ENCODE data around the gene SOX6.

DNA sequence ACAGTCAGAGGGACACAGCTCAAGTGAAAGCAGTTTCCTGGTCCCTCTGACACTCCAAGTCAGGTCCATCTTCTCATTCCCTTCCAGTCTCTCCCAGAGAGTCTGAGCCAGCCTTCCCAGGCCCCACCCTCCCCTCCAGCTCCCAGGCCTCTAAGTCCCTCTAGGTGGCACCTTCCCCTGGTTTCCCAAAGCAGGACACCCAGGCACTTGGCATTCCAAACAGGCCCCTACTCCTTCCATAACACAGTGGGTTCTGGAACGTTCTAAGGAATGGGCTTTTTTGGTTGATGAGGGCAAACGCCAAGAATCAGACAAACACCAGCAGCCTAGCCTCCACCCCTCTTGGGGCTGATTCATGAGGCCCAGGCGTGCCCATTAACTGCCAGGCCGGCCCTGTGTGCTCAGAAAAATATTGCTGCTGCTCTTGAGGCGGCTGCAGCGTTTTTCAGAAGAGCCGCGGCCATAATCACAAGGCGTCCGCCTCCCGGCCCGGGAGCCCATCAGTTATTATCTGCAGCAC, 418.7 kb downstream of the SOX6 start:
- TF ChIP-seq, protein P1, sequence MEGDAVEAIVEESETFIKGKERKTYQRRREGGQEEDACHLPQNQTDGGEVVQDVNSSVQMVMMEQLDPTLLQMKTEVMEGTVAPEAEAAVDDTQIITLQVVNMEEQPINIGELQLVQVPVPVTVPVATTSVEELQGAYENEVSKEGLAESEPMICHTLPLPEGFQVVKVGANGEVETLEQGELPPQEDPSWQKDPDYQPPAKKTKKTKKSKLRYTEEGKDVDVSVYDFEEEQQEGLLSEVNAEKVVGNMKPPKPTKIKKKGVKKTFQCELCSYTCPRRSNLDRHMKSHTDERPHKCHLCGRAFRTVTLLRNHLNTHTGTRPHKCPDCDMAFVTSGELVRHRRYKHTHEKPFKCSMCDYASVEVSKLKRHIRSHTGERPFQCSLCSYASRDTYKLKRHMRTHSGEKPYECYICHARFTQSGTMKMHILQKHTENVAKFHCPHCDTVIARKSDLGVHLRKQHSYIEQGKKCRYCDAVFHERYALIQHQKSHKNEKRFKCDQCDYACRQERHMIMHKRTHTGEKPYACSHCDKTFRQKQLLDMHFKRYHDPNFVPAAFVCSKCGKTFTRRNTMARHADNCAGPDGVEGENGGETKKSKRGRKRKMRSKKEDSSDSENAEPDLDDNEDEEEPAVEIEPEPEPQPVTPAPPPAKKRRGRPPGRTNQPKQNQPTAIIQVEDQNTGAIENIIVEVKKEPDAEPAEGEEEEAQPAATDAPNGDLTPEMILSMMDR (IDR thresholded peaks at IDR 0.05), result no peak
- TF ChIP-seq, protein P2, sequence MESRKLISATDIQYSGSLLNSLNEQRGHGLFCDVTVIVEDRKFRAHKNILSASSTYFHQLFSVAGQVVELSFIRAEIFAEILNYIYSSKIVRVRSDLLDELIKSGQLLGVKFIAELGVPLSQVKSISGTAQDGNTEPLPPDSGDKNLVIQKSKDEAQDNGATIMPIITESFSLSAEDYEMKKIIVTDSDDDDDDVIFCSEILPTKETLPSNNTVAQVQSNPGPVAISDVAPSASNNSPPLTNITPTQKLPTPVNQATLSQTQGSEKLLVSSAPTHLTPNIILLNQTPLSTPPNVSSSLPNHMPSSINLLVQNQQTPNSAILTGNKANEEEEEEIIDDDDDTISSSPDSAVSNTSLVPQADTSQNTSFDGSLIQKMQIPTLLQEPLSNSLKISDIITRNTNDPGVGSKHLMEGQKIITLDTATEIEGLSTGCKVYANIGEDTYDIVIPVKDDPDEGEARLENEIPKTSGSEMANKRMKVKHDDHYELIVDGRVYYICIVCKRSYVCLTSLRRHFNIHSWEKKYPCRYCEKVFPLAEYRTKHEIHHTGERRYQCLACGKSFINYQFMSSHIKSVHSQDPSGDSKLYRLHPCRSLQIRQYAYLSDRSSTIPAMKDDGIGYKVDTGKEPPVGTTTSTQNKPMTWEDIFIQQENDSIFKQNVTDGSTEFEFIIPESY (IDR thresholded peaks at IDR 0.05; ENCODE audit: borderline replicate concordance, low read depth), result no peak
- TF ChIP-seq YY1 (IDR thresholded peaks at IDR 0.05; ENCODE audit: low read depth) (no peak), FOXJ3 (CRISPR knock-in tag; IDR thresholded peaks at IDR 0.05) (no peak), RCOR1 (IDR thresholded peaks at IDR 0.05; ENCODE audit: low read length) (no peak), POLR2AphosphoS5 (IDR thresholded peaks at IDR 0.05; ENCODE audit: low read depth, low read length) (no peak), GABPA (IDR thresholded peaks at IDR 0.05; ENCODE audit: low read depth) (no peak), GATA2 (CRISPR knock-in tag; IDR thresholded peaks at IDR 0.05) (no peak)
- TF ChIP-seq, protein P3, sequence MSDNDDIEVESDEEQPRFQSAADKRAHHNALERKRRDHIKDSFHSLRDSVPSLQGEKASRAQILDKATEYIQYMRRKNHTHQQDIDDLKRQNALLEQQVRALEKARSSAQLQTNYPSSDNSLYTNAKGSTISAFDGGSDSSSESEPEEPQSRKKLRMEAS (IDR thresholded peaks at IDR 0.05; ENCODE audit: low read depth), result no peak

Measured in SK-N-SH (cell line).